Hindlimb muscle (tissue), 1 donor: Measurements from ENCODE around the gene TMEM51. TPM values are rescaled to one million over a fixed set of nuclear protein-coding genes. Genes with fewer than 3 reads are reported as not detected.
"Not testable (repeated sequence)": the region's sequence is repeated elsewhere in the genome, so short reads cannot be mapped to it uniquely, and the experiment has no call there.

Experiments
- DNase-seq: peaks from one replicate; pipeline ENCODE4 v3.0.0-alpha.2; 2013
- polyA plus RNA-seq: library from polyadenylated mRNA; unstranded; fragments of 120-200 nt; gene quantifications from one replicate; pipeline ENCODE4 v1.2.1, GENCODE V29; 2013; ENCODE audit not compliant: insufficient read length

TMEM51 gene
- polyA plus RNA-seq, 1 donor: 11.4 TPM

DNA sequence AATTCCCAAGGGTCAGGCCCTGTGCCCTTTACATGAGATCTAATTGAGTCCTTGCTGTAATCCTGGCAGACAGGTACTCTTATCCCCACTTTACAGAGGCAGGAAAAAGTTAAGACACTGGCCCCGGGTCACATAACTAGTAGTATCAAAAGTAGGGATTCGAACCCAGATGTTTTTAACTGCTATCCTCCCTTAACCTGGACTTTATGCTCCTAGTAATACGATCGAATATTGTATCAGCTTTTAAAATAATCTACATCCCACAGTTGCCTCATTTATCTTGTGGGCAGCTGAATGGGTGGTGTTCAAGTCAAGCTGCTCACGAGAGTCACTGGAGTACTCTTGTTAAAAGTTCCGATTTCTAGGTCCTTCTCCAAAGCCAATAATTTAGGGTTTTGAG lies 25.5 kb upstream of the TMEM51 start:
- no peak for DNase-seq

DNA sequence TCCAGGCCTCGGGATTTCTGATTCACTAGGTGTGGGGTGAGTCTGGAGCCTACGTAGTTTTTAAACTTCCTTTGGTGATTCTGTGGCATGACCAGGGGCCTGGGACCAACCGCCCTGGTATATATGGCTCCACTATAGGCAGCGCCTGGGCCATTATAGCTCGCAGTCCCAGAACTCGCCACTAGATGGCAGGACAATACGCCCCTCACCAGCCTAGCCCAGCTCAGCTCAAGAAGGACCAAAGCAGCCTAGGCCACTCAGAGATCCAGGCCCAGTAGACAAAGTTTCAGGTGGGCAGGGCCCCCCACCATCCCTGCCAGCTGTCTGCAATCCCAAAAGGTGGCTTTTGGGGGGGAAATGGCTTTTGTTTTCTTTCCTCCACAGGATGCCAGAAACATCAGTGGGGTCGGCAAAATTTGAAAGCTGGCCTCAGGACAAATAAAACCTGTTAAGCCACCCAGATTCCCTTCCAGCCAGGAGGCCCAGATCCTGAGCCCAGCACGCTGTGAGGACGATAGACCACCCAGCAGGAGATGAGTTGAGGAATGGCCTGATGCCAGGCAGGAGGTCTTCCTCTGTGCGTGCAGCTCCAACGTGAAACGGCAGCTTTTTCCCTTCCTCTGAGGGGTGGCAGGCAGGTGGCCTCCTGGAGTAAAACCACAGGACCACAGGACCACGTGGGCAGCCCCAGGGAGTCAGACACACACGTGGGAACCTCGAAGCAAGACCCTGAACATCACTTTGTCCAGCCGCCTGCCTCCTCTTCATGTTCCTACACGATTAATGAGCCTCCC lies 24.8 kb upstream of the TMEM51 start:
- peak; percentile 70 for DNase-seq

DNA sequence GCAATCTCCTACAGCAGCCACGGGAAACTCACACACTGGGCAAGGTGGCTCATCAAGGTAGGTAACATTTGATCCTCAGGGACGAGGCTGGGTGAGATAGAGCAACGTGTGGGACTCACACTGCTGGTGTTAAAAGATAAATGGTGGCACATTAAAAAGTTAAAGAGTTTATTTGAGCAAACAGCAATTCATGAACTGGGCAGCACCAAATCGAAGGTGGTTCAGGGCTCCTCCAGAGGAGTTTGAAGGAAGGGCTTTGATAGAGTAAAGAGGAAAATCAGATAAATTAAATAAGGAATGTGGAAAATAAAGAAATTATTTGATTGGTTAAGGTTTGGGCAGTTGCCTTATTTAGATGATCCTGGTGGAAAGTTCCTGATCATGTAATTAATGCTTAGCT lies 23.6 kb upstream of the TMEM51 start:
- no peak for DNase-seq

DNA sequence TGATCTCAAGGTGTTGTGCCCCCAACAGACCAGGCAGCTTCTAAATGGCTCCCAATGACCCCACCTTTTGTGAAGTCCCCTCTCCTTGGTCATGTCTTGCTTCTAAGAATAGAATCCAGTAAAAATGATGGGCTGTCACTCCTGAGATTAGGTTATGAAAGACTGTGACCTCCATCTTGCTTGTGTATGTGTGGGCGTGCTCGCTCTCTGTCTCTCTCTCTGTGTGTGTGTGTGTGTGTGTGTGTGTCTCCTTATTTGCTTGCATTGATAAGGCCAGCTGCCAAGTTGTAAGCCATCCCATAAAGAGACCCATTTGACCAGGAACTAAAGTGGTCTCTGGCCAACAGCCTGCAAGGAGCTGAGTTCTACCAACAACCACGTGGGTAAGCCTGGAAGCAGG lies 22.9 kb upstream of the TMEM51 start:
- DNase-seq: no peak

DNA sequence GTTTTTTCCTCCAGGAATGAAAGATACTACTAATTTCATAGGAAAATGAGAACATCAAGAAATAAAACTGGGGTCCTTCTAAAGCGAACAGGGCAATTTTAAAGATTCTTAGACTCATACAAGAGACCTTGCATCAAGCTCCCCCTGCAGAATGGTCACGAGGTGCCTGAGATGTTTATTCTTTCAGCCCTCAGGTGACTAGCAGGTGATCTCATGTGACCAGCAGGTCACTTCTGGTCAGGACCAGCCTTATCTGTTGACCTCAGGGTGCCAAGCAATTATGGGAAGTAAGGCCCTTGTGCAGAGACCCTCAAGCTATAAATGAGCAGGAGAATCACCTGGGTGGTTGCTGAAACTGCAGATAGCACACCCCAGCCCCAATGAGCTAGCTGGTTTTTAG lies 20.6 kb upstream of the TMEM51 start:
- no peak for DNase-seq

DNA sequence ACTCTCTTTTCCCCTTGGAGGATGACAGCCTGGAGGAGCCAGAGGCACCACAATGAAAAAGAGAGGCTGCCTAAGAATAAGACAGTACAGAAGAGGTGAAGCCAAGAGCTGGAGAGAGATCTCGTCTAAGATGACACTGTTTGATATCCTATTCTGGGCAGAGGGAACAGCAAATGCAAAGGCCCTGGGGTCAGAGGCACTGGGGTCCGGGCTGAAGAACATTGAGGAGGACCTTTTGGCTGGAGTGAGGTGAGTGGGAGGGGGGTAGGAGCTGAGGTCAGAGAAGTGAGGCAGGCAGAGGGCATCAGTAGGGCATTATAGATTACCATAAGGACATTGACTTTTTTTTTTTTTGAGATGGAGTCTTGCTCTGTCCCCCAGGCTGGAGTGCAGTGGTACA lies 19.3 kb upstream of the TMEM51 start:
- no peak for DNase-seq

- not testable (repeated sequence) for DNase-seq
Observed at GRCh38 chr1:15135604-15136003, 17.9 kb upstream of the TMEM51 start.

DNA sequence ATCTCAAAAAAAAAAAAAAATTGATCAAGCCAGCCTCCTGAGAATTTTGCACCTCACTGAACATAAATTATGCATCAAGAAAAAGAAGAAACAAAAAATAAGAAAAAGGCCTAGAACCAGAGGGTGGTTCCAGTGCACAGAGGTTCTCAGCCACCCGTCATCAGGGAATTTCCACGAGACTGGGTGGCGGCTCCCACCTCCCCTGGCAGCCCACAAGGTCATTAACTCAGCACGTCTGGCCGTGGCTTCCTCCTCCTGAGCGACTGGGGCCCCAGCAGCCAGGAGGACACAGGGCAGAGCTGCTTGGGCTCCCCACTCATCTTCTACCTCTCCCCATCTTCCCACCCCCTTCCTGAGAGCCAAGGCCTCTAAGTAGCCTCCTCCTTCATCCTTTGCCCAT lies 15.7 kb upstream of the TMEM51 start:
- no peak for DNase-seq

- DNase-seq: no peak
Observed at GRCh38 chr1:15139654-15140350, 13.7 kb upstream of the TMEM51 start.

GRCh38 chr1:15141935-15142539 lies 11.5 kb upstream of the TMEM51 start:
- no peak for DNase-seq

DNA sequence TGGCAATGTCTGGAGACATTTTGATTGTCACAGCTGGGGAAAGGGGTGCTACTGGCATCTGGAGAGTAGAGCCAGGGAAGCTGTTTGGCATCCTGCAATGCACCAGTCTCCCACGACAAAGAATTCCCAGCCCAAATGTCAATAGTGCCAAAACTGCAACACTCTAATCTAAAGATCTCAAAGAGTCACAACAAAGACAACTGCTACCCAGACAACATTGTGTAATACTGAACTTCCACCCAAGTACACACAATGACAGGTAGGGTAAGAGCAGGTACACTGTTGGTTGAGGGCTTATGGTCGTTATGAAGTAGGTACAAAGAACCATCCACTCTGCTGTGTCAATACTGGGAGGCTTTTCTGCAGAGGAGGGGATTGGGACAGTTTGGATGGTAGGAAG lies 8.2 kb upstream of the TMEM51 start:
- no peak for DNase-seq

- no peak for DNase-seq
Observed at GRCh38 chr1:15146142-15146680, 7.3 kb upstream of the TMEM51 start.

DNA sequence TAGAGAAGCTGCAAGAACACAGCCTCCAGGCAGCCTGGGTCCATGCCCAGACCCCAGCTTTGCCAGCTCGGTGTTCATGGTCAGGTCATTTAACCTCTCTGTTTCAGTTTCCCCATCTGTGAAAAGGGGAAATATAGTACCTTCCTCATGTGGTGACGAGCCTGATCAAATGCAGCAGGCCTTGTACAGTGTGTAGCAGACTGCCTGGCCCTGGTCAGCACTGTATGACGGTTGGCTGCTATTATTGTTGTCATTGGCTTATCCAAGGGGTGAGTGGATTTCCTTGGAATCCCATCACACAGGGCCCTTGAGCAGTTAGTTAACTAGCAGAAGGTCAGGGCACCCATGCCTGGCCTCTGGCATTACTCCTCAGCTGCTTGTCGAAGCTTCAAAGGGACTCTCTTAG lies 6.6 kb upstream of the TMEM51 start:
- no peak for DNase-seq

DNA sequence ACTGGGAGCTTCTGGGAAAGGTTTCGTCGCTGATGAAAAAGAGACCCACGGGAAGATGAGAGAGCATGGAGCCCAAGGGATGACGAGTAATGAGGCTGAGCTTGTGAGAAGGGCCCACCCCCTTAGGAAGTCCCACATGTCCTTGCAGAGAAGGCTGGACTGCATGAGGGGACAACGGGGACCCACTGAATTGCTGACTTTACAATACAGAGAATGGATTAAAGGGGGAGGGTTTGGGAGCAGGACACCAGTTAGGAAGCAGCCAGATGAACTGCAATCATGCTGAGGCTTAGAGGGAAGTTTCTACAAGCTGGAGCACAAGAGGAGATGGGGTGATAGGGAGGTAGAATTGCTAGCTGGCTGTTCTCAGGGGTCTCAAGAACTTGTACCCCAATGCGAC lies 5.5 kb upstream of the TMEM51 start:
- no peak for DNase-seq

DNA sequence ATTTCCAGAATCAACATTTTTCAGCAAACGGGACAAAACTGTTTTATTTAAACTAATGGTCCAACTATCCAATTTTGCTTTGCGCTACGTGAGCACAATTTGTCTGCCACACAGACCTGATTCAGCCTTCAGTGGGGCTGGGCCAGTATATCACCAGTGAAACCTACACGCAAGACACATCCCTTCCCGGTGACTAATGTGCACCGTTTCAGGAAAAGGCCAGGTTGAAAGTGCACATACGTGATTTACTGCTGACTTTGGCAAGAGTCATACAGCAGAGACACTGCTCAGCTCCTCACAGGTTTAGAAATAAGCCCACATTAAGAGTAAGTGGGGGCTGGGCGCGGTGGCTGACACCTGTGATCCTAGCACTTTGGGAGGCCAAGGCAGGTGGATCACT lies 5.1 kb upstream of the TMEM51 start:
- DNase-seq: no peak

DNA sequence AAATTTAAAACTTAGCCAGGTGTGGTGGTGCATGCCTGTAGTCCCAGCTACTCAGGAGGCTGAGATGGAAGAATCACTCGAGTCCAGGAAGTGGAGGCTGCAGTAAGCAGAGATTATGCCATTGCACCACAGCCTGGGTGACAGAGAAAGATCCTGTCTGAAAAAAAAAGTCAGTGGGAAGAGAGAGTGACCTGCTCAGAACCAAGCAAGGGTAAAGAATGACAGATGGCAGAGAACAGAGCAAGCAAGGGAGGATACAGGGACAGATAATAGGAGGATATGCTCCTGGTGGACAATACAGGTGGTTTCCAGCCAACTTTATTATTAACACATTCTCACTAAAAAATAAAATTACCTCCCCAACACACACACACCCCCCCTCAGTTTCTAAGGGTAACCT lies 4.6 kb upstream of the TMEM51 start:
- no peak for DNase-seq

DNA sequence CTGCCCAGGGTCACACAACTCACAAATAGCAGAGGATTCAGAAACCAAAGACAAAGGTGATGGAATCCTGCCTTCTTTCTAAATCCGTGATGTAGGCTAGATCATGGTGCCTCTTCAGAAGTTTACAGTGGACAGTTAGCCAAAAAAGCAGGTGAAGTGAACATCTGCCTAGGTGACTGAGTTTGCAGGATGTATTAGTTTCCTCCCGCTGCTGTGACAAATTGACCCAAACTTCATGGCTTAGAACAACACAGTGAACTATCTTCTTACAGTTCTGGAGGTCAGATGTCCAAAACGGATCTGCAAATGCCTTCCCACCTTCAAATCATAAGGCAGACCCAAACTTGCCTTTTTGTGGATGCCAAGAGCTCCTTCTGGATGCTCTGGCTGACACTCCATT lies 3.2 kb upstream of the TMEM51 start:
- no peak for DNase-seq

DNA sequence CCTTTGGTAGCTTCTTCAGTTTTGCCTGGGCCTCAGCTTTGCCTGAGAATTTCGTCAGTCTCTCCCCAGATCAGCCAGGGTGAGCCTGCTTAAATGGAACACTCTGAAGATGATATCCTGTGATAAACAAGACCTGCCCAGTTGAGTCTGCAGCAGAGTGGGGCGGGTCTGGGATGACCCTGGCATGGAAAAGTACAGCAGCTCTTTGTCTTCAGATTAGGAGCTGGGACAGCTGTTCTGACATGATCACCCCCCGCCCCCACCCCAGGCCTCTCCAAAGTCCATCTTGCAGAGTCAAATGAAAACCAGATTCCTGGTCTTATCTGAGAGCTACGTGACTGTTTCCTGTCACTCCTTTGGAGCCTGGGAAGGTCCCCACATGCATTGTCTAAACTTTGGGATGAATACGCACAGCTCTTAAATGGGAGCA lies 2.2 kb upstream of the TMEM51 start:
- no peak for DNase-seq

DNA sequence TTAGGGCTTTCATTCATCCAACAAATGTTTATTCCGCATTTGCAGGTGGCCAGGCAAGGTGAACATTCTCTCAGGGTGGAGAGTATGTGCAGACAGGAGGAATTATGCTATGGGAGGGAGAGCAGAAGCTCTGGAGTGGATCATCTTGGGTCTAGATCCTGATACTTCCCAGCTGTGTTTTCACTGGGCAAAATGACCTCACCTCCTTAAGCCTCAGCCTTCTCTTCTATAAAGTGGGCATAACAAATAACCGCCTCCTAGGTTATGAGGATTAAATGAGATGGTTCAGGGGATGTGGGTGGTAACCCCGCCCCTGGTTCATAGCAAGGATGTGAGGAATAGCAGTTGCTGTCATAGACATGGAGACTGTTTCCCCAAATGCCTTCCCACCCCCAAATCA lies 1.7 kb upstream of the TMEM51 start:
- no peak for DNase-seq

GRCh38 chr1:15152318-15153183 lies 996 bp upstream of the TMEM51 start:
- peak; percentile 86 for DNase-seq

DNA sequence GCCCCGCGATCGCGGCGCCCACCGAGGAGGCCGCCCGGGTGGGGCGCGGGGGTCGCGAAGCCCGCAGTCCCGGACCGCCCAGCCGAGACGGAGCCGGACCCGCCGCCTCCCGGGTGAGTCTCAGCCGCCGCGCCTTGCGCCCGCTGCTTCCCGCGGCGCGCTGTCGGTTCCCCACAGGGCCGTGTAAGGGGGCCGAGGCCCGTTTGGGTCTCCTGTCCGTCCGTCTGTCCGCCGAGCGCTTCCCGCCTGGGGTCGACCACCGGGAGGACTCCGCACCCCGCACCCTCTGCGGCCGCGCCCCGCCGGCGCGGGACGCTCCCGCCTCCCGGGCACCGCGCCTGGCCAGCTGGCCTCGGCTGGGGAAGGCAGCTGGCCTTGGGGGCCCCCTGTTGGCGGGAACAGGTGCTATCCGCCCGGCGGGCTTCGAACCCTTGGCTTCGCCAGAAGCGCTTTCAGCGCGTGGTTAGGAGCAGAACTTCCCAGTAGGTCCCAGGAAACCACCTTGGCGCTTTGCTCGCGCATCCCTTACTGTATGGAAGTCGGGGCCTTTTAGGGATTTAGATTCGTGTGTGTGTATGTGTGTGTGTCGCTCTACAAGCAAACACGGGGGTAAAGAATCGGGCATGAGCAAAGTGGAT lies 414 bp downstream of the TMEM51 start:
- peak; percentile 72 for DNase-seq

DNA sequence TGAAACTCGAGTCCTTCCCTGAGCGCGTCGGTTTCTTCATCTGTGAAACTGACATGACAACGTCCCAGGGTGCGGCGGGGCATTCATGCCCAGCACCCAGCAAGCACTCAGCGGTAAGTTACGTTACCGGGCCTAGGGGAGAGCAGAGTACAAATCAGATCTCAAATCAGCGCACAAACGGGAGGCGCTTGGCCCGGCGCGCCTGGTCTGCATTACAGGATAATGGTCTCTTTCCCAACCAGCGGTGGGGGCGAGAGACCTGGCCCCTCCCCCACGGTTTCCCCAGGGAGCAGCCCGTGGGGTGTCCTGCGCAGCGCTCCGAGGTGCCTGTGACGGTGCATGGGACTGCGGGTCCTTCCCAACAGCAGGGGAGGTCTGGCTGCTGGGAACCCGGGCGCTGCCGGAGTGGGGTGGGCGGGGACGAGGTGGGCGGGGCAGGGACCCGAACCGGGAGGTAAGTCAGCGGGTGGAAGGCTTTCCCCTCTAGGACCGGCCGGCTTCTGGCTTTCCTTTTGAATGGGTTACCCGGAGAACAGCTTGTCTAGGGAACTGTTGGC lies 1.0 kb downstream of the TMEM51 start:
- DNase-seq: no peak
